ENCODE data around the gene BHLHE23.
"Not testable (repeated sequence)": the region's sequence is repeated elsewhere in the genome, so short reads cannot be mapped to it uniquely, and the experiment has no call there.

Gene BHLHE23

DNA sequence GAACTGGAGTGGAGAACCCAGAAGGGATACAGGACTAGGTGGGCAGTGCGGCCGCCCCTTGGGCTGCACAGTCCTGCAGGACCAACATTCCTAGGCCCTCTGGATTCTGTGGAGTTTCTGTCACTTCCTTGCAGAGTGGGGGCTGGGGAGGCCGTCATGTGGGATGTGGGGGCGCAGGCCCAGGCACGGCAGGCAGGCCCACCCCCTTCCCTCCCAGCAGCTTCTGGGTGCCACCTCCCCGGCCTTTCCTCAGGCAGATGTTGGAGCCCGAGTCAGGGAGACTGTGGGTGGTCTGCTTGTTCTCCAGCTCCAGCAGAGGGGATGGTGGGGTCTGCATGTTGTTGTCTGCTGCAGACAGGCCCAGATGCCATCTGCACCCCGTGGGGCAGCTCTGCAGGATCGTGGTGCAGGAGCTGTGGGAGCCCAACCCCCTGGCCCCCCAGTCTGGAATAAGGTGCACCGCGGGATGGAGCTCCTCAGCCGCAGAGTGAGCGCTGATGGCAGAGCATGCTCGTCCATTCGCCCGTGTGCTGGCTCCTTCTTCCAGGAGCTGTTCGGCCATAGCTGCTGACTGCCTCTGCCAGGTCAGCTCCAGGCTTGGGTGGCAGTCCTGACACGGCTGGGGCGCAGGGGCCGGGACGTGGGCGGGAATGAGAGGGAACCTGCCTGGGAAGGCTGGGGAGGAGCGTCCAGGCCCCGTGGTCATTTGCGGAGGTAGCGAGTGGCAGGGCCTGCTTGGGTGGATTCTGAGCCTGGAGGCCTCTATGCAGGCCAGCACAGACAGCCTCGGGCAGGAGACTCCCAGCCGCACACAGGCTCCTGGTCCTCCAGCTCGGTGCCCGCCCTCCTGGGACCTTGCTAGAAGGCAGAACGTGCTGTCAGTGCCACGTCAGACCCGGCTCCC, 36.2 kb downstream of the BHLHE23 start:
- DNase-seq: no peak

DNA sequence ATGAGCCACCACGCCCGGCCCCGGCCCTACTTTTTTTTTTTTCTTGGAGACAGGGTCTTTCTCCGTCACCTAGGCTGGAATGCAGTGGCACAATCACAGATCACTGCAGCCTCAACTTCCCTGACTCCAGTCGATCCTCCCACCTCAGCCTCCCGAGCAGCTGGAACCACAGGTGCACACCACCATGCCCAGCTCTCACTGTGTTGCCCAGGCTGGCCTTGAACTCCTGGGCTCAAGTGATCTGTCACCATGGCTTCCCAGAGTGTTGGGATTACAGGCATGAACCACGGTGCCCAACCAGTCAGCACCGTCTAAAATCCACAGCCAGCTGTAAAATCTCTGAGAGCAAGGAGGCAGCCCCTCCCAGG, 36.8 kb downstream of the BHLHE23 start:
- no peak for DNase-seq

DNA sequence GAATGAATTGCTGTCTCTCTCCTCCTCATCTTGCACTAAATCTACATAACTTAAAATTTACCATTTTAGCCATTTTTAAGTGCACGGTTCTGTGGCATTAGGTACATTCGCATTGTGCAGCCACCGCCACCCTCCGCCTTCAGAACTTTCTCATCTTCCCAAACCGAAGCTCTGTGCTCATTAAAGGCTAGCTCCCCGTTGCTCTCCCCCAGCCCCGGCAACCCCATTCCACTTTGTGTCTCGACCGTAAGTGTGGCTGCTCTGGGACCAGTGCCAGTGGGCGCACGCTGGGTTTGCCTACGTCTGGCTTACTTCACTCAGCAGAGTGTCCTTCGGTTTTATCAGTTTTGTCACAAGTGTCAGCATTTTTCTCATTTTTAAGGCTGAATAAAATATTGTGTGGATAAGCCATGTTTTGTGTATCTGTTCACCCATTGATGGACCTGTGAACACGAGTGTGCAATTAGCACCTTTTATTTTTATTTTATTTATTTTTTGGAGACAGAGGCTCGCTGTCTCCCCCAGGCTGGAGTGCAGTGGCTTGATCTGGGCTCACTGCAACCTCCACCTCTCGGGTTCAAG, 37.5 kb downstream of the BHLHE23 start:
- DNase-seq: no peak

DNA sequence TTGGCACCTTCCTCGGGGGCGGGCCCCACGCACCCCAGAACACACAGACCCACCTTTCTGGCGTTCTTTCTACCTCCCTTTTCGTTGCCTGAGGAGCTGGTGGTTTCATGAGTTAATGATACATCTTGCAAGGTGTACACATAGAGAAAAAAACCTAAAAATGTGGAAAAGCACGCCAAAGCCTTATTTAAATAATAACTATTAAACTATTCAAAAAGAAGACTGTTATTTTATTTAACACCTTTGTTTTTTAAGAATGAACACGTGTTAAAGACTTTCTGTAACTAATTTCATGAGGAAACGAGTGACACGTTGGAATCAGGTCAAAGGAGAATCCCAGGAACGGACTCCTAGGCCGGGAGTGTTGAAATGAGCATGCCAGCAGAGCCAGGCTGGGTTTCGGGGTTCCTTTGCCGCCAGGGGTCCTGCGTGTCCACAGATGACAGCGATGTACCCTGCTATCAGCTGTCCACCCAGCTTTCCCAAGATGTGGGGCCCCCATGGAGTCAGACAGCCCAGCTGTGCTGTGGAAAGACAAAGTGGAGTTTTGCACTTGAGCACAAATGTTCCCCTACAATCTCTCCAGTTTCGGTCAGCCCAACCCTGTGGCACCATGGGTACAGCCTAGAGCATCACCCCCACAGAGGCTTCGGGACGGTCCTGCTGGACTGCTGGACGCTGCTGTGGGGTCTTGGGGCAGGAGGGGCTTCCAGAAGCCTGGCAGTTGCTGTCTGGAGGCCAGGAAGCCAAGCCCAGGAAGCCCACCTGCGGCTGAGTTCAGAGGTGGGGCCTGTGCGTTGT, 38.2 kb downstream of the BHLHE23 start:
- no peak for DNase-seq

DNA sequence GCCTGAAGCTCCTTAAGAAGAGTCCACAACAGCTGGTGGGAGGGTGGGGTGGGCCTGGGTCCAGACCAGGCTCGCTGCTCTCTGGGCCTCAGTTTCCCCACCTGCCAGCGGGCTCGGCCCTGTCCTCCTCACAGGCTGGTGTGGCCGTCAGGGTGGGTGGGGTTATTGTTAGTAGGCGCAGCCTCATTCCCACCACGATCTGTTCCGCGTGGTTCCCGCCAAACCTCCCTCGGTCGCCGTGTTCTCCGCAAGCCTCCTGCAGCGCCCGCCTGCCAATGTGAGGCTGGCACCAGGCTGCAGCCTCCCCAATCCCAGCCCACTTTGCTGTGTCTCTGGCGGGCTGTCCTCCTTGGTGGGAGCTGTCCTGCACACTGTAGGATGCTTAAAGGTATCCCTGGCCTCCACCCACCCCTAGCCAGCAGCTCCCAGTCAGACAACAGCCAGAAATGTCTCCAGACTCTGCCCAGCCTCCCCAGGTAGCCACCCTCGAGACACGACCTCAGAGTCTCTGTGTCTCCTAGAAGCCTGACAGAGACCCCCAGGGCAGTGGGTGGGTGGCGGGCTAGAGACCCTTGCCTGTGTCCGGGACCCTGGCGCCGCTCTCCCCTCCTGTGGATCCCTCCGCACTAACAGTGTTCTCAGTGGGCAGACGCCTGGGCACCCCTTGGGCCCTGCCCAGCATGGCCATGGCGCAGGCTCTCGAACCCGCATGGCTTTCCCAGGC, 39.0 kb downstream of the BHLHE23 start:
- DNase-seq: no peak

DNA sequence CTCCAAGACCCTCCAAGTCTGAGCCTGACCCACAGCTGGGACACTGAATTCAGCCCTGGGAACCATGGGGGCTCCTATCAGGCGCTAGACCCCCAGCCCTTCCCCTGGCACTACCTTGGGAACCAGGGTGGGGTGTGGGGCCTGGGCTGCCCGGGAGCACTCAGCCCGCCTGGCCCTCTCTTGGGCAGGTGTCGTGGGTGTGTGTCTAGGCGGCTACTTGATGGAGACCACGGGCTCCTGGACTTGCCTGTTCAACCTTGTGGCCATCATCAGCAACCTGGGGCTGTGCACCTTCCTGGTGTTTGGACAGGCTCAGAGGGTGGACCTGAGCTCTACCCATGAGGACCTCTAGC, 39.6 kb downstream of the BHLHE23 start:
- no peak for DNase-seq

DNA sequence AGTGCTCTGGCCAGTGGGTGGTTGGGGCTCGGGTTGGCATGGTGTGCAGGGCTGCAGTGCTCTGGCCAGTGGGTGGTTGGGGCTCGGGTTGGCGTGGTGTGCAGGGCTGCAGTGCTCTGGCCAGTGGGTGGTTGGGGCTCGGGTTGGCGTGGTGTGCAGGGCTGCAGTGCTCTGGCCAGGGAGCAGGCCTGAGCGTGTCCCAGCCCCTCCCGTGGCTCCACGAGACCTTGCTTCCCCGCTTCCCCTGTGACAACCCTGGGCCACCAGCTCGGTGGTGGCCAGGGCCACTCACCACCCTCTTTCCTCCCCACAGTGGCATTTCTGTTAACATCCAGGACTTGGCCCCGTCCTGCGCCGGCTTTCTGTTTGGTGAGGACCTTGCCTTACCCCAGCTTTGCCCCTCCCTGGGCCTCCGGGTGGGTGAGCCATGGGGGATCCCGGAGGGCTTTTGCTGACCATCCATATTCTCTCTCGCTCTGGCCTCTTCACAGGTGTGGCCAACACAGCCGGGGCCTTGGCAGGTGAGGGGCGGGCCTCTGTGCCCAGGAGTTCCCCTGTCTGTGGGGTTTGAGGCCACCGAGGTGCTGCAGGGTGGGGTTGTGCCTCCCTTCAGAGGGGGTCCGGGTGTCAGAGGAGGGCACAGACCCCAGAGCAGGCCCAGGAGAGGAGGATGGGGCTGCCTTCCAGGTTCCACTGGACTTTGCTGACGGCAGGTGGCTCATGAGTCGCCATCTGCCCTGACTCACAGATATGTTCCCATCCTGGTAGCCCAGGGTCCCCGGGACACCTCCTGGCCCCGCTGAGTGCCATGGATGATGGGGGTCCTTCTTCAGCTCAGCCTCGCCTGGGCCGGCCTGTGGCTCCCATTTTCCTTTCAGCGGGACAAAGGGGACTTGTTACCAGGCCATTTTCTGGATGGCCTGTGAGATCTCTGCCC, 40.3 kb downstream of the BHLHE23 start:
- DNase-seq: no peak

DNA sequence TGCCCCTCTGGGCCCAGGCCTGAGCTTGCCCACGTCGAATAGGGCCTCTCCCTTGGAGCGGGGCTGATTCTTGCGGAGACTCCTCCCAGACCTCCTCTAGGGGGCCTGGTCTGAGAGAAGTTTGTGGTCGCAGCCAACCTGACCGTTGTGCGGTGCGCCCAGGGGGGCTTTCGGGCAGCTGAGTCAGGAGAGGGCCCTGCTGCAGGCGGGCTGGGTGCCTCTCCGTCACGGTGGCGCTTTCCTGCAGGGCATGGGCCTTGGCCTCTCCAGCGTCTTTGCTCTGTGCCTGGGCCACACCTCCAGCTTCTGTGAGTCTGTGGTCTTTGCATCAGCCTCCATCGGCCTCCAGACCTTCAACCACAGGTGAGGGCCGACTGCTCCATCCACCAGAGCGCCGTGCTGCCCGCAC, 41.4 kb downstream of the BHLHE23 start:
- DNase-seq: no peak

DNA sequence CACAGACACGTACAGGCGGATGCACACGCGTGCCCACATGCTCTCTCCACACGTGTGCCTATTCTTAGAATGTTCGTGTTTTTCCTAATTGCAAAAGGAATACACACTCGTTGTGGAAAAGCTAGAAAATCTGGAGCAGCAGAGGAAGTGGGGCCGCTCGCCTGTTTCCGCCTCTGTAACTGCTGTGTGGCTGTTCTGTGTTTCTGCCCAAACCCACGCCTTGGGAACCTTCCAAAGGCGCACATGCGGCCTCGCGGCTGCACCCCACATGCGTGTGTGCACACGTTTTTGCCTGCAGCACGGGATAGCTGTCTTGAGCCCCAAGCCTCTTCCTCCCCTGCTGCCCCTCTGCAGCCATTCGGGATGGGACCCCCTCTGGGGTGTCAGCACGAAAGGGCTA, 42.1 kb downstream of the BHLHE23 start:
- DNase-seq: no peak

DNA sequence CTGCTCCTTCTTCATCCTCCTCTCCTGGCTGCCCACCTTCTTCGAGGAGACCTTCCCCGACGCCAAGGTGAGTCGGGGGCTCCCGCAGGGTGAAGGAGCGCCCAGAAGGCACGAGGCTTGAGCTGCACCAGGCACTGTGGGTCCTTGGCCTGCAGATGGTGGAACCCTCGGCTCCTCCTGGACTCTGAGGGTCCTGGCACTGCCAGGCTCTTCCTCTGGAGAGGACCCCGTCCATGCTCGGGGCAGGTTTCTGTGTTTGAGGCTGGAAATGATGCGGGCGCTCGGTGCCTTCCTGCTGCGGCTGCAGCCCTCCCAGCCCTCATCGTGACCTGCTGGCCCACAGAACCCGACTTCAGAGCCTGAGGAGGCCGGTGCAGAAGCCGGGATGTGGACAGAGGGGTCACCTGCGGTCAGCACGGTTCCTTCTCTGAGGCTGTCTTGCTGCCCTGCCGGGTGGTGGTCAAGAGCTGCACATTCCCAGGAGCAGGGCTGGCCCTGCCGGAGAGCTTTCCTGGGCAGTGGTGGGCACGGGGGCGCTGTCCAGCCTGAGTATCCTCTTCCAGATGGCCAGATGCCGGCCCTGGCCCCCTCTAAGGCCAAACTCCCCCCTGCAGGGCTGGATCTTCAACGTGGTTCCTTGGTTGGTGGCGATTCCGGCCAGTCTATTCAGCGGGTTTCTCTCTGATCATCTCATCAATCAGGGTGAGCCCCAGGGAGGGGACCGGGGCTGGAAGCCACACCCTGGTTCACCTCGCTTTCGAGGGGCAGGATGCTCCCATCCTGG, 43.0 kb downstream of the BHLHE23 start:
- no peak for DNase-seq

DNA sequence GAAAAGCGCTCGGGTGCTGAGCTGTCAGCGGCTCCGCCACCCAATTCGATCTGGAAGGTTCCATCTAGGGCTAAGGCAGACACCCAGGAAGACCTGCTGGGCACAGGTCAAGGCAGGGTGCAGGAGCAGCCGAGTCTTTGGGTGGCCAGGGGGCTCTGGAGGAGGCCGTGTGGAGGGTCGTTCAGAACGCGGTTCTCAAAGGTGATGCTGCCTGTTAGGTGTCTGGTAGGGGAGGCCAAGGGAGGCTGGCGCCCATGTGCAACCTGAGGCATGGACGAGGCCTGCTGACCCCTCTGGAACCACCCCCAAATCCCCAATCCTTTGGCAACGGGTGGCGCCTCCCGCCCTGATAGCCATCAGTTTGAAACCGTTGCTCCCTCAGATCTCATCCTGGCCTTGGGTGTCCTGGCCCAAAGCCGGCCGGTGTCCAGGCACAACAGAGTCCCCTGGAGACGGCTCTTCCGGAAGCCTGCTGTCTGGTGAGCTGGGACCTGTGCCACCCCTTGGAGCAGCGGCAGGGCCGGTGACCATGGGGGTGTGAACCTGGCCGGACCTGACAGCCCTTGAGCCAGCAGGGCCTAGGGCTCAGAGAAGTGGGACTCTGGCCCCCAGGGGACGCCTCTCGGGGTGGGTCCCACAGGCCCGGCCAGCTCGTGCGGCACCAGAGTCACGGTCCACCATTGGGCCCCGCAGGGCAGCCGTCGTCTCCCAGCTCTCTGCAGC, 43.7 kb downstream of the BHLHE23 start:
- DNase-seq: no peak

DNA sequence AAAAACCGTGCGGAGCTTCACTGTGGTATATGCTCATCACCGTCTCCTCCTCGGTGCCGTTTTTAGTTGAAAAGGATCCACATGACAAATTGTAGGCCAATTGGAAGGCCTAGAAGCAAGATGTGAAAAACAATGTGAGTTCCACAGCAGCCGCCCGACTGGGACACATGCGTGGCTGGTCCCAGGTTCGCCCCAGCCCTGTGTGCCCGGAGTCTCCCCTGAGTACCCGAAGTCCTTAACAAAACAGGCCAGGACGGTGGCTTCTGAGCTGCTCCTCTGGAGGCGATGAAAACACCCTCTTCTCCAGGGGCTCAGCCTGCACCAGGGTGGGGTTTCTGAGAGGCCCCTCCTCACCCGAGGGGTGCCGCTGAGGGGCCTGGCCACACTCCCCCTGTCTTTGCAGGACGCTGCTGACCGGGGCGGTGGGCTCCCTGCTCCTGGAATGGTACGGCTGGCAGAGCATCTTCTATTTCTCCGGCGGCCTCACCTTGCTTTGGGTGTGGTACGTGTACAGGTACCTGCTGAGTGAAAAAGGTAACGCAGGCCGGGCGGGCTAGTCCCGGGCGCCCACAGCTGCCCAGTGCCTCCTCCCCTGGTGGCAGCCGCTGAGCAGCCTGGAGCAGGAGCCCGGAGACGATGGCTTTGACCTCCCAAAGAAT, 44.4 kb downstream of the BHLHE23 start:
- no peak for DNase-seq

DNA sequence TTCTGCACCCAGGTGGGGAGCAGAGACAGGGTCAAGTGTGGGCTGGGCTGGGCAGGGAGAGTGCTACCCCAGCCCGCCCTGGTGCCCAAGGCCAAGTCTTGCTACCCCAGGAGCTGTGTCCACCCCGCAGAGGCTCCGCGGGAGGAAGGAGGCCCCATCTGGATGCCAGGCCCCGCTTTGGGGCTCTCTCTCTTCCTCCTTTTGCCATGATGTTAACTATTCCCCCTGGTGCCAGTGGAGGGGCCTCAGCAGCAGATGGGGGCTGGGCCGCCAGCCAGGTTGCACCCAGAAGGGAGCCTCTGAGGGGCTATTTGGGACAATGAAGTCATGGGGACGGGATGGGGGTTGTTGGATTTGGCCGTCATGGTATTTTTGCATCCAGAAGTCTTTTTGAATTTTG, 45.0 kb downstream of the BHLHE23 start:
- no peak for DNase-seq

DNA sequence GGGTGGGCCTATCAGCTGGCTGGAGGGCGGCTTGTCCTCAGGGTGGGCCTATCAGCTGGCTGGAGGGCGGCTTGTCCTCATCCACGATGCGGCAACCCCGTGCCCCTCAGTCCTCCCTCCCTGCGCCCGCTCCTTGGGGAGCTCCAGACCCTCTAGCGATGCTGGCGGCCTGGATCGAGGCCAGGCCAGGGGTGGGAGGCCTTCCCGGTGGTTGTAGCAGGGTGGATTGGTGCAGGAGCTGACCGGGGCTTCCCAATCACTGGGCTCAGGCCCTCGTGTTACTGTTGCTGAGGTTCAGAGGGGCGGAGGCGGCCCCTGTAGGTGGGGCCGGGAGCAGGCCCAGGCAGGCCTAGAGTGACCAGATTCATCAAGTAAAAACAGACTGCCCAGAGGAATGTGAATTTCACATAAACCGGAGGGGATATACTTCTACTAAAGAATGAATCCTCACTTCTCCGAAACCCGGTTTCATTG, 45.4 kb downstream of the BHLHE23 start:
- DNase-seq: no peak

DNA sequence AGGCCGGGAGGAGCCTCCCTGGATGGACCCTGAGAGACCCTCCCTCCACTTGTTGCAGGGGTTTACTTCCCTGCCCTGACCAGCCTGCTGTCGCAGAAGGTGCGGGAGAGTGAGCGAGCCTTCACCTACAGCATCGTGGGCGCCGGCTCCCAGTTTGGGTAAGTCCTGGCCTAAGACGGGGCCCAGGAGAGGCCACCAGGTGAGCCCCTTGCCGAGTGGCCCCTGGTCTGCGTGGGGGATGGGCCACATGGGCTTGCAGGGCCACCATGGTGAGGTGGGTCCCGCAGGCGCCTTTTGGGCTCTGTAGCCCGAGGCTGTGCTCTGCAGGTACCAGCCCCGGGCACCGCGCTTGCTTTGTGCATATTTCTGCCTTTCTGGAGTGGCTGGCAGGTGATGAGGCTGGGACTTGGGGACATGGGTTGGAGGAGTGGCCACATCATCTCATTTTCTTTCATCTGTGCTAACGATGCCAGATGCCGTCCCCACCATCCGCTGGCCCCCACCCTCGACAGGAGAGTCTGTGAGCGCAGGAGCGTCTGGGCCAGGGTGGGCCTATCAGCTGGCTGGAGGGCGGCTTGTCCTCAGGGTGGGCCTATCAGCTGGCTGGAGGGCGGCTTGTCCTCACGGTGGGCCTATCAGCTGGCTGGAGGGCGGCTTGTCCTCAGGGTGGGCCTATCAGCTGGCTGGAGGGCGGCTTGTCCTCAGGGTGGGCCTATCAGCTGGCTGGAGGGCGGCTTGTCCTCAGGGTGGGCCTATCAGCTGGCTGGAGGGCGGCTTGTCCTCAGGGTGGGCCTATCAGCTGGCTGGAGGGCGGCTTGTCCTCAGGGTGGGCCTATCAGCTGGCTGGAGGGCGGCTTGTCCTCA, 46.1 kb downstream of the BHLHE23 start:
- DNase-seq: not testable (repeated sequence)

DNA sequence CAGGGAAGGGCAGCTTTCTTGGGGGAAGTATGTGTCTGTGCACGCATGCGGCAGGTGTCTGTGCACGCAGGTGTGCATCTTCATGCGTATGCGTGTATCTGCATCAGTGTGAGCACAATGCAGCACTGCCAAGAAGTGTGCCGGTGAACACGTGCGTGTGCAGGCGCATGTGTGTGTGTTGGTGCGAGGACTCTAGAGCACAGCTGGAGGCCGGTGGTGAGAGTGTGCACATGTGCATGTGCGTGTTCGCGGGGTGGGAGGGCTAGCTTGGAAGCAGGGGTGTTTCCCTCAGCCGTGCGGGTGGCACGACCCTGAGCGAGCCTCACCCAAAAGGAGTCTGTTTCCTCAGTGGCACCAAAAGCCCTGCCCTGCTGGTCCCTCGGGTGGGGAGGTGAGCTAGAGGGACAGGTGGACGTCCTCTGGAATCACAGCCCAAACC, 46.7 kb downstream of the BHLHE23 start:
- DNase-seq: no peak

DNA sequence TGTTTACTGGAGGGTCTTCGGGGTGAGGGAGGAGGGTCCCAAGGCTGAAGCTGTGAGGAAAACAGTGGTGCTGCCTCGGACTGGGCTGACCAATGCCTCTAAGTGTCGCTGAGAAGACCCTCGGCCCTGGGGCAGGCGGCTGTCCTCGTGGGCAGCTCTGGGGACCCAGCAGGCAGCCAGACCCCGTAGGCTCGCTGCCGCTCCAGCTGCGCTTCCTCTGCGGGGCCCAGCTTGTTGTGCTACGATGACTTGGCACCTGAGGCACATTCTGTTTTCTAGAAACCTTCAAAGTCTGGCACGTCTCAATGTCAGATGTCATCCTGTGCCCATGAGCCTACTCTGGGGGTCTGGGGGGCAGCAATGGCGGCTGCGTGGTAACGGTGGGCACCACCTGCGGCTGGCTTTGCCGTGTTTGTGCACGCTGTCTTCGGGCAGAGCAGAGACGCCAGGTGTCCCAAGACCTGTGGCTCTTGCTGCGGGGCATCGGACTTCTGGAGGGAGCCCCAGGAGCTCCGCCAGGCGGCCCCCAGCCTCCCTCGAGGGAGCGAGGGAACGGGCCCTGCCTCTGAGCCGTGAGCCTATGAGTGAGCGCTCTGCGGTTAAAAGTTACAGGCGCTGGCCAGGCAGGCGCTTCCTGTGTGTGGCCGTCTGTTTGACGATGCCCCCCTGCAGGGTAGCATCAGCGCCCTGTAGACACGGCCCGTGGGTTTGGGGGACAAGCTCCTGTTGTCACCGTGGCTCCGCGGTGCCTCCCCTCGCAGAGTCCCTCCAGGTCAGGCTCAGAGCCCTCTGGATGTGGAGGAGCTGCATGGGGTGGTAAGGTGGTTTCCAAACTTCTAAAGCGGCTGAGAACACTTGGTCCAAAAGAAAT, 47.4 kb downstream of the BHLHE23 start:
- DNase-seq: no peak

Data from NCI-H526 treated with DMSO at 0.1 percent for 48 hours (cell line).